Astrocyte of the hippocampus (primary cell): ENCODE results near the gene C15orf40.
A peak's percentile ranks its signal among the peaks of the same experiment; 100 is the strongest.
"Not testable (repeated sequence)": the region's sequence is repeated elsewhere in the genome, so short reads cannot be mapped to it uniquely, and the experiment has no call there.

Source experiments
- DNase-seq: peaks from one replicate; pipeline ENCODE4 v3.0.0; 2011; ENCODE audit warnings: low read depth, low spot score

C15orf40 gene

DNA sequence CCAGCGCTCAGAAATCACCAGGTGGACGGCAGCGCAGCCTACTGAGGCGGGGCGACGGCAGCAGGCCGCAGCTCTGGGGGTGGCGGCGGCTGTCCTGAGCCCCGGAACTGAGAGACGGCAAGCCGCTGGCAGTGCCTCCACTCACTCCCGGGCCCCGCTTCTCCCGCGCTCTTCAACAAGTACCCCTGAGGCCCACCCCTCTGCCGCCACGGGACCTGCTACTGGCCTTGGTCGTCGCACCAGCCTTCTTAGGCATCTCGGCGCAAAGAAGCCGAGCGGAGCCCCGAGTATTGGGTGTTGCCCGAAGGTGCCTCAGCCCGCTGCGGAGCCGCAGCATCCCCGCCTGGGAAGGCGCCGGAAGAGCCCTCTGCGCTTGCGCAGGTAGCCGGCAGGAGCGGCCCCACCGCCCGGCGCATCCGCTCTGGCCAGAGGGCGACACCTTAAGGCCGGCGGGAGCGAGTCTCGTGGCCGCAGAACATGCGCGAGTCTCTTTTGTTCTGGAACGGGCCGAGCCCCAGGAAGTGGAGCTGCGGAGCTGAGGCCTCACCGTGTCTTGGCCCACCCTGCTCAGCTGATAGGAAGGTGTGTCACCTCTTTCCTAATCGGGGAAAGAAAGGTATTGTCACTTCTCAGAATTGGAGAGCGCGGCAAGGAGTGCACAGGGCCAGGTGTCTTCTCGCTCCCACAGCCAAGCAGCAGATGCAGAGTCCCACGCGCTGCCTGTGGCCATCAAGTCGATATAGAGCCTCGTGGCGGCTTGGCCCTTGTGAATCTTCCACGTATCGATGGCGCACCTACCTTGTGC is at the start of gene C15orf40:
C15orf40 (minus strand) TSS at position 369 of the 805 bp plus-strand sequence; CDS start at position 337, 32 bp downstream.
- DNase-seq: peak; percentile 97

DNA sequence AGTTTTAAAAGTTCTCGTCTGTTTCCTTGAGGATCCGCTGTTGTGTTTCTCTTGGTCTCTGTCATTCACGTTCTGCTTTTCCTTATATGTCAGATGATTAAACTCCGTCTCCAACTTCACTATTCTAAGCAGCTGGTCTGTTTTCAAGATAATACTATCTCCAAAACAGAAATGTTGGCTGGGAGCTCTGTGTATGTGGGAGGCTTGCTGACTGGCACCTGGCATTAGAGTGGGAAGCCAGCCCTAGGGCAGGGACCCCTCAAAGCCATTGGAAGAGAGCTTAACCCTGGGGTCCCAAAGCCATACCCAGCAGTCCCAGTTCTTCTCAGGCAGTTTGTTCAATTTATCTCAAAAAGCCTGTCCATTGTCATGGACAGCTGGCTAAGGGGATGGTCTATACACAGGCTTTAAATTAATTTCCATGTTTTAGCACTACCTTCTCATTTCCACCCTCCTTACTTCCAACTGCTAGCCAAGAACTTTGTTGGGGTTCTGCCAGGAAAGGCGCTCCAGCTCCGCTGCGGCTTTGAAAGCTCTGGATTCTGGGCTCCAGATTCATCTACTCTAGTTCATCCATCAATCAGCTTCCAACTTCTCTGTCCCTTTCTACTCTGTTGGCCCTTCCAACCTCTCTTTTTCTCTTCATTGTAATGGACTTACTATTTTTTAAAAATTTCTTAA is 46.4 kb upstream of the C15orf40 start:
- DNase-seq: peak; percentile 56

DNA sequence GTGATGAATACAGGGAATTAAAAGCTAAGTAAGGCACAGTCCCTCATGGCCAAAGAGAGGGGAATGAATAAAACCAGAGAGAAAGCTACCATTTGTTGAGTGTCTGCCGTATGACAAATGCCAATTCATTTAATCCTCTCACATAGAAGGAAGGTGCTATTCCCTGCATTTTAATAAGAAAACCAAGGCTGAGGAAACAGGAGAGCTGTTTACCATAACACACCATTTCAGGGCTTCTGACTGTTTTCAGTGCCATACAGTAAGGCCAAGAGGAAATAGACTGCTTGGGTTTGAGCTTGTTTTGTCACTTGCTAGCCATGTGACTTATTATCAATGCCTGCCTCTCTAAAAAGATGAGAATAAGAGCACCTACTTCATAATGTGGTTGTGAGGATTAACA is 45.6 kb upstream of the C15orf40 start:
- DNase-seq: no peak

DNA sequence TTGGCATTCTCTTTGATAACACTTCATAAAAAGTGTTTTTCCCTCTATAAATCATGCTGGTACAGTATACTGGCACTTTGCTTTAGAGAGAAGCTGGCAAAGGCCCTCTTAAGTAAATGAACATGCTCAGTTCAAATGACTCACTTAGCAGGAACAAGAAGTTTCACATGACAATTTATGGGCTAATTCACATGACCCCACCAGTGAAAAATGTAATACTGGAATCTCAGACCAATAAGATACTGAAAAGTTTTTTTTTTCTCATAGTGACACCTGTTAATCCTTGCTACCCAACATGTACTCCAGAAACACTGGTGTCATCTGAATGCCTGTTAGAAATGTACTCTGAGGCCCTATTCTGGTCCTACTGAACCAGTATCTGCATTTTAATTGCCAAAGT is 41.7 kb upstream of the C15orf40 start:
- DNase-seq: peak; percentile 51

DNA sequence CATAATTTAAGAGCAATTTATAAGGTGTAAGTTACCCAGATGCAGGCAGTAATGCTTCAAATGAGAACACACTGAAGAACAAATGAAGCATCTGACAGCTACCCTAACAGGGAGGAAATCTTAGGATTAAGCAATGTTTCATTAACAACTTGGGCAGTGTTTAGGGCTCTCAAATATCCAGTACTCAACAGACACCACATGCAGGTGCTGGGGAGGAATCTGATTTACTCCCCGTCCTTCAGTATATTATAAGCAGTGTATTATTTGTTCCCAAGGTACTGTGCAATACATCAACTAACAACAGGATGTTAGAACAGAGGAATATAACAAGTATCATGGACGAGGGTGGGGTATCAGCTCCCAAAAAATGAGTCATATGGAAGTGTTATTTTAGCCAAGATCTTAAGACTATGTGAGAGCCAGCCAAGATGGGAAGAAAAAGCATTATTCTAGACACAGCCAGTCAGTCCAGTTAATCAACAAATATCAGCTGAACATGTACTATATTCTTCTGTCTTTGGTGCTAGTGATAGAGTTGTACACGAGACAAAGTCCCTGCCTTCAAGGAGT is 35.2 kb upstream of the C15orf40 start:
- peak; percentile 64 for DNase-seq

DNA sequence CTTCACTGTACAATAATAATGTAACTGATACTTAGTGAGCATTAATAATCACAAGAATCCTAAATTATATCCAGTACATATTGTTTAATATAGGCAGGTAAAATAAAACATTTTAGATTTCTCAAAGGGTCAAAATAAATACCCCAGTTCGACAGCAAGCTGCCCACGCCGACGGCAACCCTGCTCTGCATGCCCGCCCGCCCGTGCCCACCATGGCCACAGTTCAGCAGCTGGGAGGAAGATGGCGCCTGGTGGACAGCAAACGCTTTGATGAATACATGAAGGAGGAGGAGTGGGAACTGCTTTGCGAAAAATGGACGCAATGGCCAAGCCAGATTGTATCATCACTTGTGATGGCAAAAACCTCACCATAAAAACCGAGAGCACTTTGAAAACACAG is 32.7 kb upstream of the C15orf40 start:
- no peak for DNase-seq

DNA sequence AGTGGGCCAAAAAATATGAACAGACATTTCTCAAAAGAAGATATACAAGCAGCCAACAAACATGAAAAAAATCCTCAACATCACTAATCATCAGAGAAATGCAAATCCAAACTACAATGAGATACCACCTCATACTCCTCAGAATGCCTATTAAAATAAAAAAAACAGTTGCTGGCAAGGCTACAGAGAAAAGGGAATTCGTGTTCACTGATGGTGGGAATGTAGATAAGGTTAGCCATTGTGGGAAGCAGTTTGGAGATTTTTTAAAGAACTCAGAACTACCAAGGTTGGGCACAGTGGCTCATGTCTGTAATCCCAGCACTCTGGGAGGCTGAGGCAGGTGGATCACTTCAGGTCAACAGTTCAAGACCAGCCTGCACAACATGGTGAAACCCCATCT is 27.8 kb upstream of the C15orf40 start:
- DNase-seq: peak; percentile 61

DNA sequence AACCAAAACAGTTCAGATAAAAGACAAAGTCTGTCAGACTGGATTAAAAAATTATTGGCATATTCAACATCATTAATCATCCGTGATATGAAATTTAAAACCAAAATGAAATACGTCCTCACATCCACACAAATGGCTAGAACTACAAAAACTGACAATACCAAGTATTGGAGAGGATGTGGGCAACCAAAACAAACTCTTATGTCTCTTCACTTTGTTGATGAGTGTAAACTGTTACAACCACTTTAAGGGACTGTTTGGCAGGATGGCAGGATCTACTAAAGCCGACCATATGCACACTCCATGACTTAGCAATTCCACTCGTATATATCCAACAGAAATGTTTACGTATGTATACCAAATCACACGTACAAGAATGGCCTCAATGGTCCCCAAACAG is 24.8 kb upstream of the C15orf40 start:
- DNase-seq: no peak

DNA sequence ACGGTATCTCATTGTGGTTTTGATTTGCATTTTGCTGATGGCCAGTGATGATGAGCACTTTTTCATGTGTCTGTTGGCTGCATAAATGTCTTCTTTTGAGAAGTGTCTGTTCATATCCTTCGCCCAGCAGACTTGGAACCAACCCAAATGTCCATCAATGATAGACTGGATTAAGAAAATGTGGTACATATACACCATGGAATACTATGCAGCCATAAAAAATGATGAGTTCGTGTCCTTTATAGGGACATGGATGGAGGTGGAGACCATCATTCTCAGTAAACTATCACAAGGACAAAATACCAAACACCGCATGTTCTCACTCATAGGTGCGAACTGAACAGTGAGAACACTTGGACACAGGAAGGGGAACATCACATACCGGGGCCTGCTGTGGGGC is 19.8 kb upstream of the C15orf40 start:
- not testable (repeated sequence) for DNase-seq

DNA sequence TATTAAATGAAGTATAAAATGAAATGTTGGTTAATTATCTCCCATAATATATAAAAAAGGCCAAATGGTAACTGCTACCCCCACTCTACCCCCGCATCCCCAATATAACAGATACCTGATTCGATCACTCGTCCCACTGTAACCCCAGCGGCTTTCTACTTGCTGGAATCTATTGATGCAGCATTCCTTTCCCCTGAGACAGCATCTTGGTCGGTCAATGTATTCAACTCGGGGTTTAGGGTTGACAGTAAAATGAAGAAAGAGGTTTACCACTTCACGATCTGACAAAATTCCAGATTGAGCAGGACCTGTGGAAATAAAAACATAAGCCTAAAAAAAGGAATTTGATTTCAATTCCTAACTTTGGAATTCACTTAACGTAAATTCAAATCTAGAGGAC is 18.6 kb upstream of the C15orf40 start:
- DNase-seq: peak; percentile 90

DNA sequence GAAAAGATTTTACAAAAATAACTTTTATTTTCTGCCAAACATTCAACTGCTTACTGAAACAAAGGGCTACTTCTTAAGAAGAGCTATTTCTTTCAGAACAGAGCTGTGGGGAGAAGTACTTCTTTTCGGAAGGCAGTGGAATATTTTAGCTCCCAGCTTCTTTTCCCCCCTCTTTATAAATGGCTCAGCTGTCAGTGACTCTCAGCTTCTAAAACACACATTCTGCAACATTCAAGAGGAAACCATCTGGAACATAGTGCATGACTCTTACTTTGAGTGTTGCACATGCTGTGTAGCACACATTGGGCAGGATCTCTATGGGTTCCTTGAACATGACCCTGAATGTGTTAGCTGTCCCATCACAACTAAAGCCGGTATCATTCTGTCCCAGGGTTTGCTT is 7.0 kb upstream of the C15orf40 start:
- no peak for DNase-seq

DNA sequence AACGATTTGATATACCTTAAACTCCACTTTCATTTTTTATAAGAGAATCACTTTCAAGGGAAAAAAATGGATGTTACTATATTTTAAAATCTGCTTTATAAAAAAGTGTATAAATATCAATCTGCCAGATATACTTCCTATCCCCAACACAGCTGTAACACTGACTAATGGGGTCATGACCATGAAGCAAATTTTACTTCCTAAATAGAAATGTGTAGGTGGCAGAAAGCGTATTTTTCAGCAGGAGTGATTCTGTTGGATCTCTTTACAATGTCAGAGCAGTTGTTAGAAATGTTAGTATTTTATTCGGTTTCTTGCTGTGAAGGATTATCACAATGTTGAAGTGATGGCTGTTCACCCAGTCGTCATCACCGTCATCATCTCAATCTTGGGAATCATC is 5.5 kb upstream of the C15orf40 start:
- DNase-seq: no peak

DNA sequence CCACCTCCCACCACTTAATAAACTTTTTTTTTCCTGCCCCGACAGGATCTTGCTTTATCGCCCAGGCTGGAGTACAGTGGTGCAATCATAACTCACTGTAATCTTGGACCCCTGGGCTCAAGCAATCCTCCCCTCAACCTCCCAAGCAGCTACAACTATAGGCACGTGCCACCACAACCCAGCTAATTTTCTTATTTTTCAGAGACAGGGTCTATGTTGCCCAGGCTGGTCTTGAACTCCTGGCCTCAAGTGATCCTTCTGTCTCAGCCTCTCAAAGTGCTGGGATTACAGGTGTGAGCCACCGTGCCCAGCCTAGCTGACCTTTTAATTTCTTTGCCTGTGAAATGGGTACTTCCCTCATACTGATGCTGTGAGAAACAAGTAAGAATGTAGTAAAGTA is 3.9 kb upstream of the C15orf40 start:
- DNase-seq: no peak

DNA sequence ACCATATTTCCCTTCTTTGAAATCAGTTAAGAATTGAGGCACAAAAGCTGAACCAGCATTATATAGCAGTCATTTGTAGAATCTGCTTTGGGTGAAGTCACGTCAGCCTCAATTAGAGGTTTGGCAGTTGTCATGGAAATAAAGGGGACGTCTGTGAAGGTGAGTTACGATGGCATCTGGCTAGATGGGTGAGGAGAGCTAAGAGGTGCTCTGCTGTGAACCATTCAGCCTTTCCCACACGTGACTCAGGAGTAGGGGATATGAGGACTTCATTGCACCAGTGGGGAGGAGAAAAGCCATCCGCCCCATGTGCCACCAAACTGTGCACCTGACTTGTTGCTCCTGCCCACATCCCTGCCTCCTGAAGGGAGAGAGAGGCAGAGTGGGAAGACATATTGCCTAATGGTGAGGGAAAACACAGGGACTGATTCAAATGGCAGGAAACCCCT is 2.8 kb upstream of the C15orf40 start:
- DNase-seq: no peak

DNA sequence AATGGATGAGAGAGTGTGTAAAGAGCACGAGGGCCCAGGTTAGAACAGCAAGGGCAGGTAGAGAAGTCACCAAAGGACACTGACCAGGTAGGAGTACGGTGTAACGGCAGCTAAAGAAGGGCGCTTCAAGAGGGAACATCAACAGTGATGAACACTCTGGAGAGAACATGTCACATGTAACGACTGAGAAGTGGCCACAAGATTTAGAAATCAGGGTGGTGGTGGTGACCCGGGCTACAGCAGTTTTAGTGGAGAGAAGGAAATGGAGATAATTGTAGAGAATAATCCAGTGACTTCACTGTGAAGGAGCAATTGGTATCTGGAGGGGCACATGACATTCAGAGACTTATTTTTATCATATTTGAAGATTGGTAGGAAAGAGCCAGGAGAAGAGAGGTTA is 1.2 kb upstream of the C15orf40 start:
- no peak for DNase-seq

DNA sequence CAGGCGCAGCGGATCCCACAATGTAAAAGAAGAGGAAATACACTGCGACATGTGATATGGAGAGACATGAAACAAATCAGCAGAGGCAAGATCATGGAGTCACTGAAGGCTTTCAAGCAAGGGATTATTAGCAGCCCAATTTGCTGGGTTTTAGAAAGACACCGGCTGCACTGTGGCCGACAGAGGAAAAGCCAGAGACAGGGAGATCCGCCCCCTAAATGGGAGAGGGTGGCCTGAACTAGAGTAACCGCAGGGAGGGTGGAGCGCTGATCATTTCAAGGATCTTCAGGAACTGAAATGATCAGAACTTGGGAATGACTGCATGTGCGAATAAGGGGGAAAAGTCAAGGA is 612 bp upstream of the C15orf40 start:
- no peak for DNase-seq

DNA sequence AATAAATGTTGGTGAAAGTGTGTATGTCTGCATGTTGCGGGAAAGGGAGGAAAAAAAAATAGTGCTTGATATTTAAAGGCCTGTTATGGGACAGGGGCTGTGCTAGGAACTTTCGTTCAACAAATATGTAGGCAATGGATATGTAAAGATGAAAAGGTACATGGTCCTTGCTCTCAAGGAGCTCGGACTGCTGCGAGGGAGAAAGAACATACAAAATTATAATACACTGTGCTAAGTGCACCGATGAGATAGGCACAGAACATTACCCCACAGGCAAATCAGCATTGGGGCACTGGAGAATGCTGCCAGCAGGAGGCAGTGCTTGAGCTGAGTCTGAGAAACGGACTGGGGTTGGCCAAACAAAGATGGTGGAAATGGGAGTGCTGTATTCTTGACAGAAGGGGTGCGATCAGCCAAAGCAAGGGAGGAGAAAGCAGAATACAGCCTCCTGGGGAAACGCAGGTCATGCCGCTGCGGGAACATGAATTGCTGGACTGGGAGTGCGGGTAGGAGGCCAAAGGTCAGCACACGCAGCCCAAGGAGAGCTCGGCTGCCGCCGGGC is 649 bp downstream of the C15orf40 start:
- peak; percentile 90 for DNase-seq

DNA sequence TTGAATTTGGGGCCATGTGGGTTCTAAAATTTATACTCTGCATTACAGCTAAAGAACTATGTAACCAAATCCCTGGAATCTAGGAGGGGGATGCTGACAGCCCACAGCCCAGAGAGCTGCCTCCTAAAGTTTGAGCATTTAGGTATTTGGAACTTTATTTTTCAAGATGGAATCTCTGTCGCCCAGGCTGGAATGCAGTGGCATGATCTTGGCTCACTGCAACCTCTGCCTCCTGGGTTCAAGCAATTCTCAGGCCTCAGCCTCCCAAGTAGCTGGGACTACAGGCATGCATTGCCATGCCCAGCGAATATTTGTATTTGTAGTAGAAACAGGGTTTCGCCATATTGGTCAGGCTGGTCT is 10.8 kb downstream of the C15orf40 start:
- not testable (repeated sequence) for DNase-seq

DNA sequence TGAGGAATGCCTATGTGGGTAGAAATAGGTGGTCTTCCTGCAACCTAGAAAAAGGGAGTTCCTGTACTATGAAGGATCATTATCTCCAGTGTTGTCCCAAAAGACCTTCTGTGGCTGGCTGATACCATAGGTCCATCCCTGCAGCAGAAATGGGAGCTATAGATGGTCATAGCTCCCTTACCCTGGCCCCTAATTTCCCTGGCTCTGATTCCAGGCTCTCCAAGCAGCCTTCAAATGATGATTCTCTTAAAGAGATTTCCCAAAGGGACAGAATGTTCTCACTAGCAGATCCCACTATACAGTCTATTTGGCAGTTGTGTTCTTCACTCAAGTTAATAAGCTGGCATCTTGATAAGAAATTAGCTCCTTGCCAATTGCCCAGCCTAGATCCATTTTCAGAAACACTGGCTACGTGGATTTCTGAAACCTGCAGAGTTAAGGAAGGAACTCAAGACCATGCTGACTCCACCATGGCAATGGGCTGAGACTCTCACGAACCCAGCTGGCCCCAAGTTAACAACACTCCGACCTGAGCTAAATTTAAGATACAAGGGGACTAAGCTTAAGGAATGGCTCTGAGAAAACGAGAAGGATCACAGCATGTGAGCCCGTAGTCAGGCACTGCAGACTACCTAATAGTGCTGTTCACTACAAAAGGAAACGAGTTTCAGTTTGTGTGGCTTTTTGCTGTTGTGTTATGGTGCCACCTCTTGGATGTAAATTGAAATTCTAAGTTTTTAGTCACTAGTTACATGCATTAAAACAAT is 11.4 kb downstream of the C15orf40 start:
- DNase-seq: peak; percentile 76

DNA sequence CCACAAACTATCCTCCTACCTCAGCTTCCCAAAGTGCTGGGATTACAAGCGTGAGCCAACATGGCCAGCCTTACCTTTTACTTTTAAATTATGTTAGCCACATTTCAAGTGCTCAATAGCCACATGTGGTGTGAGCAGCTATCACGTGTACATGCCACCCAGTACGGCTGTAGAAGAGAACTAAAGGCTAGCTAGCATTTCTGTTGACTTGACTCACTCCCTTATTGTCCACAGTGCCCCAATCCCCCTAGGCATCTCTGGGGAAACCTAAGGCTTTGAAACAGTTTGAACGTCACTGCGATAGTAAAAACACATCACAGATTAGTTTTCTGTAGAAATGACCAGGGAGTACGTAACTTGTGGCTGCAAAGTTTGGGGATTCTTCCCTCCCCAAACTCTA is 12.0 kb downstream of the C15orf40 start:
- DNase-seq: no peak

DNA sequence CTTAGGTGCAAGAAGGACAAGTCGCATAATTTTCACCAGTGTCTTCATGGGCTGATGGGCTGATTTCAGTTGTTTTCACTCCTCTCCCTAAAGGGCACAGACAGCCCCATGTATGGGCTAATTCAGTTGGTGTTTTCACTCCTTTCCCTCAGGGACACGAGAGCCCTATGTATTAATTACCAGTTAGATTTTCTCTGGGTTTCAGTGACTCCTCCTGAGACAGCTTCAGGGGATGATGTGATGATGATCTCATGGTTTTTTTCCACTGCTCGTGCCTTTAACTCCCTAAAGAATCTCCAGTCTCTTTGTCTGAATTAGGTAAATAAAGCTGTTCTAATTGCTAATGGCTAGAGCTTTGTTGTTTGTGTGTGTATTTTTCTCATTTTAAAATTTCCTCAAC is 15.5 kb downstream of the C15orf40 start:
- DNase-seq: no peak

DNA sequence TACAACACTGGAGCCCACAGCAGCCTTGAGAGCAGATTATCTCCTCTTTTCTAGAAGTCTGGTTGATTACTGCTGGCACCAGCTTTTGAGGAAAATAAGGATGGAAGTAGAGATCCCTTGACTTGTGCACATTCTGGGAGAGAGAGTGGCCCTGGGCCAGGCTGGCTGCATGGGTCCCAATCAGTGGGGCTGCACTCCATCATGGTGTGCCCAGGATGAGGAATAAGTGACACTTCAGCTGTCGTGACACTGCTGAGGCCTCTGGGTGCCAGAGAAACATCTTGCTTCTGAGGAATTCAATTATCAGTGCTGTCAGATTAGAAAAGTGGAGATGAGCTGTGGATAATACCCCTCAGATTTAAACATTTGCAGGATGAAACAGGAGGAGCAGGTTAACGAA is 16.4 kb downstream of the C15orf40 start:
- DNase-seq: no peak
